GM12878 (cell line): ENCODE data around the gene RNU5B-1. TPM values are rescaled to one million over a fixed set of nuclear protein-coding genes. Genes with fewer than 3 reads are reported as not detected.

Experiments used
- ATAC-seq: fragments of 200-7000 bp; cut with Tn5 transposase; 3 replicates; pipeline ENCODE4 v1.9.1; 2020; ENCODE audit warnings: mild to moderate bottlenecking, moderate library complexity
- Bru-seq: library from RNA; stranded (reverse); fragments of 400-500 nt; gene quantifications from one replicate; lab custom pipeline; 2021; lab: Mats Ljungman, UMichigan
- BruChase-seq, 2 experiments: library from RNA; stranded (reverse); fragments of 400-500 nt; gene quantifications; one replicate each; lab custom pipeline; 2021; lab: Mats Ljungman, UMichigan
- BruUV-seq: library from RNA; stranded (reverse); fragments of 400-500 nt; replicated peaks from 2 replicates; lab custom pipeline; 2021; lab: Mats Ljungman, UMichigan
- CTCF ChIA-PET: fragments of 300-600 bp; sonication (Branson Sonifier 250); formaldehyde crosslinking; extraction: SDS; loops from one replicate; lab custom pipeline; 2021; ENCODE audit warnings: inconsistent platforms; lab: Yijun Ruan, JAX
- POLR2A ChIA-PET: fragments of 350-600 bp; formaldehyde crosslinking; extraction: SDS; loops from one replicate; lab custom pipeline; 2021; ENCODE audit warnings: inconsistent platforms; lab: Charles Lee
- RAD21 ChIA-PET: fragments of 300-600 bp; sonication (Branson Sonifier 250); formaldehyde crosslinking; loops from one replicate; lab custom pipeline; 2023; ENCODE audit warnings: antibody characterized with exemption; ENCODE audit not compliant: unreplicated experiment; lab: Charles Lee
- SMC1A ChIA-PET: fragments of 300-600 bp; sonication (Branson Sonifier 250); formaldehyde crosslinking; loops from one replicate; lab custom pipeline; 2023; ENCODE audit not compliant: unreplicated experiment, uncharacterized antibody; lab: Charles Lee
- DNase-seq: peaks from one replicate; pipeline ENCODE4 v3.0.0-alpha.2; 2011; ENCODE audit warnings: low read depth, low spot score
- FAIRE-seq: peaks from 3 replicates; lab custom pipeline; 2011; peaks lifted over from hg19 to GRCh38; lab: Jason Lieb, UNC
- H2AFZ ChIP-seq: 2 replicates; pipeline ENCODE4 v1.6.0; 2011; ENCODE audit warnings: low read depth, low read length, control low read depth; ENCODE audit not compliant: control insufficient read depth
- H3K27ac ChIP-seq: 2 replicates; pipeline ENCODE4 v1.5.1; 2011; ENCODE audit warnings: control low read depth; ENCODE audit not compliant: control insufficient read depth, insufficient read depth
- H3K27me3 ChIP-seq, 2 experiments: replicated peaks in 1 of 2; 2 replicates each; pipeline versions ENCODE4 v1.6.0 to v1.6.1; 2011; ENCODE audit warnings: low read length in 1 of 2; ENCODE audit not compliant: control insufficient read depth in 2 of 2, insufficient read depth in 2 of 2
- H3K36me3 ChIP-seq, 2 experiments: 2 replicates each; pipeline ENCODE4 v1.5.1; 2011; ENCODE audit warnings: low read length in 1 of 2; ENCODE audit not compliant: control insufficient read depth in 2 of 2, insufficient read depth in 2 of 2
- H3K4me1 ChIP-seq: 2 replicates; pipeline ENCODE4 v1.6.1; 2011; ENCODE audit warnings: mild to moderate bottlenecking, low read length, moderate library complexity, mixed read lengths; ENCODE audit not compliant: control insufficient read depth, insufficient read depth
- H3K4me2 ChIP-seq: 2 replicates; pipeline ENCODE4 v1.6.0; 2011; ENCODE audit warnings: control low read depth; ENCODE audit not compliant: control insufficient read depth, insufficient read depth
- H3K4me3 ChIP-seq: fragments of 200-600 bp; sonication (generic); 2 replicates; pipeline ENCODE4 v1.5.1; 2016
- H3K79me2 ChIP-seq: 2 replicates; pipeline ENCODE4 v1.6.0; 2011; ENCODE audit warnings: low read length; ENCODE audit not compliant: control insufficient read depth, insufficient read depth
- H3K9ac ChIP-seq: 2 replicates; pipeline ENCODE4 v1.8.0; 2011; ENCODE audit warnings: low read length, control low read depth, mixed read lengths; ENCODE audit not compliant: control insufficient read depth, insufficient read depth
- H3K9me3 ChIP-seq: replicated peaks from 3 replicates; pipeline ENCODE4 v1.5.1; 2011; ENCODE audit warnings: mild to moderate bottlenecking, low read length; ENCODE audit not compliant: control insufficient read depth, insufficient read depth
- H4K20me1 ChIP-seq: 2 replicates; pipeline ENCODE4 v1.6.0; 2011; ENCODE audit not compliant: control insufficient read depth, insufficient read depth
- CBX5 ChIP-seq: sonication (generic); IDR thresholded peaks from 2 replicates; pipeline ENCODE4 v1.6.1; 2016; ENCODE audit warnings: low read depth, moderate library complexity, mild to moderate bottlenecking, inconsistent platforms
- CEBPB ChIP-seq, 2 experiments: fragments of 150-350 bp in 1 of 2; IDR thresholded peaks; 2 replicates each; pipeline ENCODE4 v1.6.1; 2012 to 2014; ENCODE audit warnings: low read depth in 2 of 2, low read length in 2 of 2, borderline replicate concordance in 1 of 2, inconsistent platforms in 1 of 2
- EED ChIP-seq: sonication (generic); IDR thresholded peaks from 2 replicates; pipeline ENCODE4 v1.6.1; 2016; ENCODE audit warnings: antibody characterized with exemption, low read depth
- EZH2 ChIP-seq: IDR thresholded peaks from 2 replicates; pipeline ENCODE4 v1.6.1; 2012; ENCODE audit warnings: low read depth, mild to moderate bottlenecking, control low read depth, inconsistent platforms, low read length, borderline replicate concordance; ENCODE audit not compliant: control insufficient read depth
- FOXK2 ChIP-seq: fragments of 450-650 bp; IDR thresholded peaks from 2 replicates; pipeline ENCODE4 v1.6.1; 2017; ENCODE audit warnings: mild to moderate bottlenecking, moderate library complexity
- FOXM1 ChIP-seq: IDR thresholded peaks from 2 replicates; pipeline ENCODE4 v1.6.1; 2012; ENCODE audit warnings: low read depth, mild to moderate bottlenecking, inconsistent platforms, low read length, moderate library complexity
- HCFC1 ChIP-seq: fragments of 150-350 bp; IDR thresholded peaks from 2 replicates; pipeline ENCODE4 v1.6.1; 2014; ENCODE audit warnings: low read length
- HDAC2 ChIP-seq: fragments of 200-600 bp; sonication (generic); IDR thresholded peaks from 2 replicates; pipeline ENCODE4 v1.6.1; 2017
- HSF1 ChIP-seq: fragments of 150-350 bp; IDR thresholded peaks from 2 replicates; pipeline ENCODE4 v1.6.1; 2014; ENCODE audit warnings: mild to moderate bottlenecking, low read depth, low read length
- LARP7 ChIP-seq: fragments of 450-650 bp; IDR thresholded peaks from 2 replicates; pipeline ENCODE4 v1.6.1; 2017; ENCODE audit warnings: mild to moderate bottlenecking
- RAD51 ChIP-seq: fragments of 450-650 bp; IDR thresholded peaks from 2 replicates; pipeline ENCODE4 v1.6.1; 2016; ENCODE audit warnings: moderate library complexity, mild to moderate bottlenecking, inconsistent platforms
- RBBP5 ChIP-seq: fragments of 200-600 bp; sonication (generic); conservative IDR thresholded peaks from 2 replicates; pipeline ENCODE4 v1.6.1; 2016
- SIX5 ChIP-seq: IDR thresholded peaks from 2 replicates; pipeline ENCODE4 v1.6.1; 2011; ENCODE audit warnings: mild to moderate bottlenecking, low read depth, low read length, moderate library complexity; ENCODE audit not compliant: severe bottlenecking
- SMAD5 ChIP-seq: IDR thresholded peaks from 2 replicates; pipeline ENCODE4 v1.6.1; 2016; ENCODE audit warnings: antibody characterized with exemption, low read depth
- SMARCA5 ChIP-seq: fragments of 450-650 bp; IDR thresholded peaks from 2 replicates; pipeline ENCODE4 v1.6.1; 2017; ENCODE audit warnings: mild to moderate bottlenecking
- SP1 ChIP-seq: IDR thresholded peaks from one replicate; pipeline ENCODE4 v1.6.1; 2011; ENCODE audit warnings: low read depth, low read length
- TAF1 ChIP-seq: IDR thresholded peaks from 2 replicates; pipeline ENCODE4 v1.6.1; 2011; ENCODE audit warnings: mild to moderate bottlenecking, low read depth, low read length, borderline replicate concordance
- USF2 ChIP-seq: IDR thresholded peaks from 2 replicates; pipeline ENCODE4 v1.6.1; 2011; ENCODE audit warnings: low read depth, low read length, improper control_type of control experiment, borderline replicate concordance
- WGBS: methylation state at CpG from one replicate; pipeline ENCODE4 v1.1.6; 2016; ENCODE audit warnings: low lambda C conversion rate; ENCODE audit not compliant: insufficient replicate concordance, insufficient coverage; ENCODE audit errors: missing lambda C conversion rate; 5-methylcytosine and 5-hydroxymethylcytosine counted together
- in situ Hi-C: fragments of 300-500 bp; cut with MboI; formaldehyde crosslinking; loops from 9 replicates; pipeline ENCODE4 v1.14.3; 2018; ENCODE audit warnings: mixed read lengths
- intact Hi-C: fragments of 100-400 bp; cut with micrococcal nuclease; formaldehyde crosslinking; loops from one replicate; pipeline ENCODE4 v1.14.2; 2022; ENCODE audit not compliant: unreplicated experiment
- long read RNA-seq, 2 experiments: library from polyadenylated mRNA; unstranded; transcript quantifications; one replicate each; pipeline ENCODE4 v2.0.0, GENCODE V29; 2019 to 2020
- polyA minus RNA-seq, 3 experiments: library from RNA; depleted of rRNA, polyadenylated mRNA; stranded (reverse); fragments of >200 nt; gene quantifications; 2 replicates each; pipeline ENCODE4 v1.2.3, GENCODE V29; 2011
- polyA plus RNA-seq, 11 experiments: library from polyadenylated mRNA; depleted of rRNA in 4 of 11; unstranded in 6 of 11; stranded (reverse) in 5 of 11; fragments of >200 nt; fragmentation: Nextera tagmentation in 4 of 11; fragmentation: Illumina TruSeq in 1 of 11; extraction: Ambion mirVana in 4 of 11; extraction: Trizol in 1 of 11; gene quantifications; 1 replicate in 1 of 11; 2 replicates in 10 of 11; pipeline versions ENCODE4 v1.2.1 to v1.2.3, GENCODE V29; 2011 to 2016; ENCODE audit warnings: inconsistent platforms in 2 of 11, missing spikeins in 2 of 11, low read depth in 1 of 11
- total RNA-seq, 4 experiments: library from RNA; depleted of rRNA in 3 of 4; stranded (reverse); fragments of >200 nt in 3 of 4; fragmentation: Illumina TruSeq in 1 of 4; extraction: Trizol in 1 of 4; gene quantifications; 2 replicates each; pipeline versions ENCODE4 v1.2.1 to v1.2.3, GENCODE V29; 2013 to 2021

The RNU5B-1 gene
- total RNA-seq (2013; cell fraction: nucleolus; rRNA removed): not detected in 2 replicates
- not detected in 2 replicates for total RNA-seq (2014; rRNA removed)
- not detected in 2 replicates for total RNA-seq (2014; rRNA removed; fragmentation: Illumina TruSeq; extraction: Trizol)
- 14.3 and 19.1 TPM in 2 replicates for total RNA-seq (2021)
- polyA plus RNA-seq (2011; ENCODE audit: low read depth): not detected
- polyA plus RNA-seq (2011; rRNA removed): not detected in 2 replicates
- not detected in 2 replicates for polyA plus RNA-seq (2011; cell fraction: cytosol; rRNA removed)
- under 0.01 TPM in 1 of 2 replicates, not detected in the other for polyA plus RNA-seq (2011; cell fraction: nucleus; rRNA removed)
- not detected in 2 replicates for polyA plus RNA-seq (2012)
- not detected in 2 replicates for polyA plus RNA-seq (2014; fragmentation: Illumina TruSeq; extraction: Trizol)
- polyA plus RNA-seq (2014; fragmentation: Nextera tagmentation; extraction: Ambion mirVana): not detected
- not detected in 2 replicates for polyA plus RNA-seq (2014; rRNA removed)
- not detected for polyA plus RNA-seq (2016; fragmentation: Nextera tagmentation; extraction: Ambion mirVana)
- polyA minus RNA-seq (2011; rRNA and poly(A)+ RNA removed): under 0.01 and 15,416 TPM in 2 replicates
- polyA minus RNA-seq (2011; cell fraction: cytosol; rRNA and poly(A)+ RNA removed): 1,790 and 2,489 TPM in 2 replicates
- under 0.01 TPM in 2 replicates for polyA minus RNA-seq (2011; cell fraction: nucleus; rRNA and poly(A)+ RNA removed)
- percentile 84 among the genes with signal in this experiment for Bru-seq, nascent RNA
- percentile 76 among the genes with signal in this experiment for BruChase-seq, experiment 1, labeled RNA remaining after a 6-hour chase
- percentile 80 among the genes with signal in this experiment for BruChase-seq, experiment 2, labeled RNA remaining after a 2-hour chase
- long read RNA-seq, experiment 1: 0 reads
- long read RNA-seq, experiment 2, partial matches to known transcripts: 0 of 1 reads
- long read RNA-seq, experiment 2, other reads (novel, unspliced or antisense): 0 of 1 reads

DNA sequence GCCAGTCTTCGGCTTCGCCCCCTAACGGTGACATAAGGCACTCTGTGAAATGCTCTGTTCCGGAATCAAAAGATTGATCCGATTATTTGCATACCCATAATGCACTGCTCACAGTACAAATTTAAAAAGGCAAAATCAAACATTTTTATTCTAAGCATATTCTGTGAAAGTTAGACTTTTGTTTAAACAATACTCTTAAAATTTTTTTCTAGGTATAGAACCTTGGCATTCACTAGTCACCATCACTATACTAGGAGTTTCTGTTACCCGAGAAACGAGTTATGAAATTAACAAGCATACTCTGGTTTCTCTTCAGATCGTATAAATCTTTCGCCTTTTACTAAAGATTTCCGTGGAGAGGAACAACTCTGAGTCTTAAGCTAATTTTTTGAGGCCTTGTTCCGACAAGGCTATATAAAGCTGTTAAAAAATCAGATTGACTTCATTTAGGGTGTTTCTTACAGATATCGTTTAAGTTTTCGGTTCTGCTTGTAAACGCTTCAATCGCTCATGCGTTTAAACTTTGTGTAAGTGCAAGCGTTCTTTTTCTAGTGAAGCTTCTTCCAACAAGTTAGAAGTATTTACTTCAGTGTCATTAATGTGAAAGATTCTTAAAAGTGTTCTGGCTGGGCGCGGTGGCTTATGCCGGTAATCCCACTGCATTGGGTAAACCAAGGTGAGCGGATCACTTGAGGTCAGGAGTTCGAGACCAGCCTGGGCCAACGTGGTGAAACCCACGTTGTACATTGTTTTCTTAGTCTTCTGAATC is at the start of gene RNU5B-1:
TSS of gene RNU5B-1 (plus strand) at position 297 of the 769 bp plus-strand sequence.
- intact Hi-C loops: loop anchor here (1.0 to 5.0 kb wide), 4 partner anchors 8 to 488 kb away; partner anchors contain the start of genes DENND4A and RNU5A-1
- WGBS: 1% methylated on average over 24 of the region's 24 CpGs
- Histone ChIP-seq H3K27ac (peak within 1 kb of the TSS; percentile 97), H3K36me3 (no peaks in the 10 kb centered on the region), H3K4me3 (peak within 1 kb of the TSS; percentile 33), H3K4me1 (peaks cover 10% of the 10 kb centered on the region), H3K9ac (peak within 1 kb of the TSS; percentile 79), H4K20me1 (no peaks in the 10 kb centered on the region), H3K27me3 (no peaks in the 10 kb centered on the region), H3K79me2 (no peaks in the 10 kb centered on the region), H3K4me2 (peak within 1 kb of the TSS; percentile 97), H3K9me3 (no peaks in the 10 kb centered on the region; the same call in 2 of the 3 replicates), H2AFZ (peak within 1 kb of the TSS; percentile 85)
- TSS peak; percentile 100 for BruUV-seq
- DNase-seq: peak; percentile 96
- peak; percentile 86 for ATAC-seq
- RAD21 ChIA-PET: interaction anchor here (1.2 to 1.9 kb wide), 4 partner anchors 14 to 271 kb away, joined by 3 to 18 read pairs (median 4); partner anchors contain the start of gene PARP16
- SMC1A ChIA-PET: interaction anchor here (0.7 to 2.0 kb wide), 7 partner anchors 10 to 117 kb away, joined by 3 to 8 read pairs (median 3); partner anchors contain the start of gene PARP16
- CTCF ChIA-PET: interaction anchor here (0.7 to 2.3 kb wide), 10 partner anchors 17 to 464 kb away, joined by 3 to 13 read pairs (median 3); partner anchors contain the start of gene PARP16
- in situ Hi-C loops: no loop called here
- peak; percentile 85 for FAIRE-seq
- POLR2A ChIA-PET: interaction anchor here (0.6 to 1.6 kb wide), 9 partner anchors 8 to 410 kb away, joined by 3 to 18 read pairs (median 5); partner anchors contain the start of genes CLPX and PARP16
- TF ChIP-seq RAD51 (peak; percentile 63; the same call in 1 of the 2 replicates), SMAD5 (peak; percentile 100), HCFC1 (no peak; the same call in 1 of the 2 replicates), USF2 (no peak), FOXM1 (peak; percentile 96), CBX5 (peak; percentile 95), SMARCA5 (0 out of 2 replicates have a peak, but pooled peaks have one; percentile 46), RBBP5 (0 out of 2 replicates have a peak, but pooled peaks have one; percentile 35), FOXK2 (peak; percentile 51; the same call in 1 of the 2 replicates), SIX5 (peak; percentile 43), HSF1 (peak; percentile 53; the same call in 1 of the 2 replicates), TAF1 (peak; percentile 33; the same call in 1 of the 2 replicates), EZH2 (0 out of 2 replicates have a peak, but pooled peaks have one; percentile 52), HDAC2 (no peak), EED (no peak), LARP7 (peak; percentile 77), CEBPB (IDR thresholded peaks at IDR 0.05; ENCODE audit: borderline replicate concordance in 1 of 2, low read depth in 2 of 2, low read length in 2 of 2) (peak in 1 of 2 experiments; percentile 96; a peak in 2 of 4 replicates), SP1 (peak; percentile 65)
